NCI-H146 (cell line): ENCODE measurements around the gene GABBR2.

Source experiments
- DNase-seq: peaks from one replicate; lab custom pipeline; 2025; lab: John Stamatoyannopoulos, UW

Gene GABBR2

GRCh38 chr9:98341157-98342097 lies 367.3 kb downstream of the GABBR2 start:
- no peak for DNase-seq

GRCh38 chr9:98339987-98340800 lies 368.5 kb downstream of the GABBR2 start:
- DNase-seq, result no peak

- no peak for DNase-seq
These were observed 373.1 kb downstream of the GABBR2 start for GRCh38 chr9:98335661-98336060.

GRCh38 chr9:98334796-98335195 lies 373.9 kb downstream of the GABBR2 start:
- no peak for DNase-seq

GRCh38 chr9:98333703-98334582 lies 374.8 kb downstream of the GABBR2 start:
- DNase-seq, result no peak

- no peak for DNase-seq
These were observed 376.3 kb downstream of the GABBR2 start for GRCh38 chr9:98332405-98332831.

- no peak for DNase-seq
These were observed 377.0 kb downstream of the GABBR2 start for GRCh38 chr9:98331536-98332259.

GRCh38 chr9:98330831-98331230 lies 377.9 kb downstream of the GABBR2 start:
- no peak for DNase-seq

GRCh38 chr9:98329904-98330303 lies 378.8 kb downstream of the GABBR2 start:
- DNase-seq, result no peak

- no peak for DNase-seq
These were observed 379.5 kb downstream of the GABBR2 start for GRCh38 chr9:98329281-98329680.

GRCh38 chr9:98328770-98329169 lies 380.0 kb downstream of the GABBR2 start:
- no peak for DNase-seq

- no peak for DNase-seq
These were observed 380.6 kb downstream of the GABBR2 start for GRCh38 chr9:98328141-98328540.

- DNase-seq, result no peak
These were observed 381.5 kb downstream of the GABBR2 start for GRCh38 chr9:98327249-98327561.

GRCh38 chr9:98326459-98327248 lies 382.1 kb downstream of the GABBR2 start:
- no peak for DNase-seq

- no peak for DNase-seq
These were observed 383.9 kb downstream of the GABBR2 start for GRCh38 chr9:98324801-98325200.

- DNase-seq, result no peak
These were observed 385.0 kb downstream of the GABBR2 start for GRCh38 chr9:98323831-98324135.

- no peak for DNase-seq
These were observed 385.5 kb downstream of the GABBR2 start for GRCh38 chr9:98323051-98323830.

- DNase-seq, result no peak
These were observed 387.5 kb downstream of the GABBR2 start for GRCh38 chr9:98321269-98321668.

GRCh38 chr9:98318834-98319478 lies 389.8 kb downstream of the GABBR2 start:
- no peak for DNase-seq
